GM21717 (cell line): ENCODE data around the gene JAKMIP3.

Source experiments
- ATAC-seq: cut with Tn5 transposase; IDR thresholded peaks from one replicate; pipeline ENCODE4 v1.9.1; 2021; ENCODE audit warnings: mild to moderate bottlenecking, moderate library complexity; ENCODE audit not compliant: unreplicated experiment

The JAKMIP3 gene

DNA sequence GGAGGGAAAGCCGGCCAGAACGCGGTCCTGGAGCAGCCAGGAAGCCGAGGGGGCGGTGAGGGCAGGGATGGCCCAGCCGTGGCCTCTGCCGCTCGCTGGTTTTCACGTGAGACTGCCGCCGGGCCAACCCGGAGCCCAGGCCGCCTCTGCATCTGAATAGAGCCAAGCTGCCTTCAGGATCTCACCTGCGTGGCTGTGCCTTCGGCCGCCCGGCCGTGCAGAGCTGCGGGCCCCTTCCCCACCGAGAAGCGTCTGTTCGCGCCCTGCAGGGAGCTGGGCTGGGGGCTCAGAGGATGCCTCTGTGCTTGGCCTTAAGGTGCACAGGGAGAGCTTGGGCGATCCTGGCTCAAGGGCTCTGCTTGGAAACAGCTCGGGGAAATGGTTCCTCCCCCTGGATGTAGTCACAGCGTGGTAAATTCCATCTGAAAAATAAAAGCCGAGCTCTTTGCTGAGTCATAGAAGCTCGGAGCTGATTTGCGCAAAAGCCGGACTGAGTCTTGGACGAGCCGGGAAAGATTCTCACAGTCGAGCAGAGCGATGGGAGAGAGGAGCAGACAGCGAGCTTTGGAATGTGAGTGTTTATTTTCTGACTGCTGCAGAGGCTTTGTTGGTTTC is at the start of gene JAKMIP3:
TSS of gene JAKMIP3 (plus strand) at position 456 of the 615 bp plus-strand sequence. CDS start 38,863 bp downstream, outside the sequence.
- ATAC-seq = no peak

DNA sequence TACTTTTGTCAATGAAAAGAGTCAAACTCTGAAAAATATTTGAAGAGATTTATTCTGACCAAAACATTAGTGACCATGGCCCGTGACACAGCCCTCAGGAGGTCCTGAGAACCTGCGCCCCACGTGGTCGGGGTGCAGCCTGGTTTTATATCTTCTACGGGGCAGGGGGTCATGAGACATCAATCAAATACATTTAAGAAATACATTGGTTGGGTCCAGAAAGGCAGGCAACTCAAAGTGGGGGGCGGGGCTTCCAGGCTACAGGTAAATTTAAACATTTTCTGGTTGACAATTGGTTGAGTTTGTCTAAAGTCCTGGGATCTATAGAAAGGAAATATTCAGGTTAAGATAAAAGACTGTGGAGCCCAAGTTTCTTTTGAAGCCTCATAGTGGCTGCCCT is 49.2 kb upstream of the JAKMIP3 start:
- no peak for ATAC-seq

DNA sequence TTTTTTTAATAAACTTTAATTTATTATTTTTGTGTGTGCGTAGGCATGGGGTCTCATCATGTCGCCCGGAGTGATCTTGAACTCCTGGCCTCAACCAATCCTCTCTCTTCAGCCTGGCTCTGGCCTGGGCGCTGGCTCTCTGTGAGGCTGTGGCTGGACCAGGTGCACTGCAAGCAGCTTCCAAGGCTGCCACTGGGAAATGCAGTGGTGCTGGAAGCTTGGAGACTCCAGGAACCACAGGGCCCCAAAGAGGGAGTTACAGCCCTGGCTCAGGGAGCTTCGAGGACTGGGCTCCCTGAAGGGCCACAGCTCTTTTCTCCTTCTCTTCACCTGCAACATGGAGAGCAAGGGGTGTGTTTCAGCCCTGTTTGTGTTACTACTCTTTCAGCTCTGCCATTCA is 47.3 kb upstream of the JAKMIP3 start:
- no peak for ATAC-seq

GRCh38 chr10:132019366-132019765 is 46.4 kb upstream of the JAKMIP3 start:
- ATAC-seq = no peak

DNA sequence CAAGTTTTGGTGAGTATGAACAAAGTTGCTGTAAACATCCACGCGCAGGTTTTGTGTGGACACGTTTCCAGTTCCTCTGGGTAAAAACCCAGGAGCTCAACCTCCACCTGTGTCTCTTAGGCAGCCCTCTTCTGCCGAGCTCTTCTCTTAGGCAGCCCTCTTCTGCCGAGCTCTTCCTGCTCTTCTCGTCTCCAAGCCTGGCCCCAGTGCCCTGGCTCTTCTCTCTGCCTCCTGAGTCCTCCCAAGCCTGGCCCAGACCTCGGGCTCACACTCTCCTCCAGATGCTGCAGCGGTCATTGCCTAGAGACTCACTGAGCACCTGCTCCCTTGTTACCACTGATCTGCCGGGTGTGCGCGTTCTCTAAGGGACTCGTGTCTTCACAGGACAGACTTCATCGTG is 45.3 kb upstream of the JAKMIP3 start:
- no peak for ATAC-seq

DNA sequence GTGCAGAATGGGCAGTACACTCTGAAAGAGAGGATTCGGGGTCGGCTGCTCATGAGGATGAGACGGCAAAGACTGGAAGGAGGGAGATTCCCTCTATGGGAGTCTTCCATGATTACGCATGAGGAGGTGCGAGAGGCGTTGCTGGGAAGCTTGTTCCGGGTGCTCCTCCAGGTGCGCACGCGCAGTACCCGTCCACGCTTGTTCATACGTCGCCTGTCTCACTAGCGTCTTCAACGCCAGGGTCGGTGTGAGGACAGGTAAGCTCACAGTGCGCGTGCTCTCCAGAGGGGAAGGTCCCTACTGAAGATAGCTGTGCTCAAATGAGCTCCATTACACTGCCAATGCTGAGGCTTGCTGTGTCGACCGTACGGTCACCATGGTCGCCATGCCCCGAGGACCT is 44.7 kb upstream of the JAKMIP3 start:
- ATAC-seq = no peak

DNA sequence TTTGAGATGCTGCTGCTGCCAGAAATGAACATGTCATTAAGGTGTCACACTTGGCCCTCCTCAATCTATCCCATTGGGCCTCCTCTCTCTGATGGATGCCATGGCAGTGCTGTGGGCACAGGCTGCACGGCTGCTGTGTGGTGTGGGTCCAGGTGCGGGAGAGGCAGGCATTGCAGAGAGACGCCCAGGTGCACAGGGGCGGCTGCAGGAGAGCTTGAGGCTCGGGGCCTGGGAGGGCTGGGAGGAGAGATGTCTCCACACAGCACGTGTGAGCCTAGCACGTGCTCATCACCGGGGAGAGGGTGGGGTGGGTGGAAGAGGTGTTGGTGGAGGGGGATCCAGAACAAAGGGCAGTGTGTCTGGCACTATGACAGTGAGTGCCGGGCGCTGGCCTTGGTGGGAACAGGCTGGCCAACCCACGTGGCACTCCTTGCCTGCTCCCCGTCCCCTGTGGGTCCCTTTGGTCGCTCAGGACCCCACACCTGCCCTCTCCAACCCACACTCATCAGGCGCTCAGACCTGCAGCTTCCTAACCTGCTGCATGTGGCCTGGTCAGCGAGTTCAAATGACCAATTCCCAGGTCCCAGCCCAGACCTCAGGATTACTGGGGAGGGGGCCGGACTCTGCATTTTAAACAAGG is 44.1 kb upstream of the JAKMIP3 start:
- no peak for ATAC-seq

- ATAC-seq = no peak
Measured at GRCh38 chr10:132022241-132022640, 43.5 kb upstream of the JAKMIP3 start.

- peak; percentile 84 for ATAC-seq
Measured at GRCh38 chr10:132023092-132023811, 42.5 kb upstream of the JAKMIP3 start.

DNA sequence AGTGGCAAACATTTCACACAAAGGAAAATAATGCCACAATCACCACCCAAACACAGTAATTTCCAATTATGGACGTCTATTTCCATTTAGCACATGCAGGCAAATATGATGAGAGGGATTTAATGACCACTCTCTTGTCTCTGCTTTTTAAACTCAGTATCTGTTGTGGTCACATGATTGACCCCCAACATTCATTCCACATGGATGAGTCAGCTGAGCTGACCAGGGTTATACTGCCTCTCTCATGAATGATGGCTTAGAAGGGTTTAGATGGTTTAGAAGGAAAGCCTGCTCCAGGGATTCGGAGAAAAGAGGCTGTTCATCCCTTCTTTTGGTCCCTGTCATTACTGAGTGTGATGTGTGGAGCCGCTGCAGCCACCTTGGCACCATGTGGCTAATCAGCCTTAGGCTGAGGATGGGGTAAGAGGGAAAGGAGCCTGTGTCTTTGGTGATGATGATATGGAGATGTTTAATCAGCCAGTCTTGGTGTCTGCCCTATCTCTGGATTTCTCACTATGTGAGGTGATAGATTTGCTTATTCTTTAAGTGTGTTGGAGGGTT is 38.2 kb upstream of the JAKMIP3 start:
- ATAC-seq = no peak

DNA sequence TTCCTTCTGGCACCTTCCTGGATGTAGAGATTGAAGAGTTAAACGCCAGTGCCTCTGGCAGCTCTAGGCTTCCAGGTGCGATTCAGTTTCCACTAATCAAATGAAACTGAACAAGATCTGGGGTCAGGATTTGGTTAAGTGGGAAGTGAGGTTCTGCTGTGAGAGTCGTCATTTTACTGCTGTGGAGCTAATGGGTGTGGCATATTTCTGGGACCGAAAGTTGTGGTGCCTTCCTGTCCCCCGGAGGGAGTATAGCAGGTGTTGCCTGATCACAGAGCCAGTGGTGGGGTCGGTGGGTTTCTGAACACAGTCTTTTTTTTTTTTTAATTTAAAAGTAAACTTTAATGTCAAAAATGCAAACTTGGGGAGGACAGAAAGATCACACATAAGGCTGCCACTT is 37.0 kb upstream of the JAKMIP3 start:
- no peak for ATAC-seq

DNA sequence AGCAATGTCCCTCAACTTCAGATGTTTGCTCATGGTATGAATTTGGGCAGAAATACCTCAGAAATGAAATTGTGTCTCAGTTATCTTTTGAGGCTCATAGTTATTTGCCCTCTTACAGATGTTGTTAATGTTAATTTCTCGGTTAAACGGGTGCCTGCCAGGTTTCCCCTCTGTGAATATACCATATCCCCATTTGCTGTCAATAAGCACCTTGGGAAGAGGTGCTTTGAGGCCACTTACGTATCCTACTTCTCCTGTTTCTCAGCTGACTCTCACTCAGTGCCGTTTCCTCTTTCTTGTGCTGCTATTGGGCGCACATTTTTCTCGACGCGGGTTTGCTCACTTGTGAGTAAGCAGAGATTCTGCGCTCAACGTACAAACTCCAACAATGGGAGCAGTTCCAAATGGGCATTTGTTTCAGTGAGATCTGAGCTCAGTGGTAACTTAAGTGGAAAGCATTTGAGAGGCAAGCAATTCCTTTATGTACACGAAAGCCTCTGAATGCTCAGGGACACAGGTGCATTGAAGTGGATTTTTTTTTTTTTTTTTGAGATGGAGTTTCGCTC is 34.8 kb upstream of the JAKMIP3 start:
- ATAC-seq = no peak

GRCh38 chr10:132033632-132034031 is 32.1 kb upstream of the JAKMIP3 start:
- ATAC-seq = no peak

- ATAC-seq = no peak
Measured at GRCh38 chr10:132035476-132035875, 30.3 kb upstream of the JAKMIP3 start.

DNA sequence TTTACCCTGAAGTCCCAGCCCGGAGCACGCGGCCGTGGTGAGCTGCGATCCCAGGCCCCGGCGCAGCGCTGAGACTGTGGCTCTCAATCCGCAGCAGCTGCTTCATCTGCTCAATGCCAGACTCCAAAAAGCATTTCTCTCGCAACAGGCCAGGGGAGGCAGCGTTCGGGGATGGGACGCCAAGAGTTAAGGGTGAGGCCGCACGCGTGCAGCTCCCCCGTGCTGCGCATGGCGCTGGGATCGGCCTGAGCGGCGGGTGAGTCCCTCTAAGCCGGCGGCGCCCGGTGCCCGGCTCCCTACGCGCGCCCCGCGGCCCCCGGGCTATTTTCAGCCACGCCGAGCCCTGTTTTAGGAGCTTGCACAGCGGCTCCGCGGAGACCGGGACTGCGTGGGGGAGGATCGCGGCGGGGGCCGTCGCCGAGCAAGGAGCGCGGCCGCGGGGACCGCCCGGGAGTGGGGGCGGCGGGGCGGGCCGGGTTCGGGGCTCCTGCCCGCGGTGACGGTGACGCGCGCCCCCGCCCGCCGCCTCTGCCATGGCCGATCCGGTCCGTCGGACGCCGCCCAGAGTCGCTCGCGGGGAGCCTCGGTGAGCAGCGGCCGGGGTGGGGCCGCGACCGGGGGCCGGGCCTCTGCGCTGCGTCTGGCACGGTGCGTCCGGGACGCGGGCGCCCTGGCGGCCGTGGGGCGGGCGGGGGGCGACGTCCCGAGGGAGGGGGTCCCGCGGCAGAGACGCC is 29.4 kb upstream of the JAKMIP3 start:
- ATAC-seq = no peak

DNA sequence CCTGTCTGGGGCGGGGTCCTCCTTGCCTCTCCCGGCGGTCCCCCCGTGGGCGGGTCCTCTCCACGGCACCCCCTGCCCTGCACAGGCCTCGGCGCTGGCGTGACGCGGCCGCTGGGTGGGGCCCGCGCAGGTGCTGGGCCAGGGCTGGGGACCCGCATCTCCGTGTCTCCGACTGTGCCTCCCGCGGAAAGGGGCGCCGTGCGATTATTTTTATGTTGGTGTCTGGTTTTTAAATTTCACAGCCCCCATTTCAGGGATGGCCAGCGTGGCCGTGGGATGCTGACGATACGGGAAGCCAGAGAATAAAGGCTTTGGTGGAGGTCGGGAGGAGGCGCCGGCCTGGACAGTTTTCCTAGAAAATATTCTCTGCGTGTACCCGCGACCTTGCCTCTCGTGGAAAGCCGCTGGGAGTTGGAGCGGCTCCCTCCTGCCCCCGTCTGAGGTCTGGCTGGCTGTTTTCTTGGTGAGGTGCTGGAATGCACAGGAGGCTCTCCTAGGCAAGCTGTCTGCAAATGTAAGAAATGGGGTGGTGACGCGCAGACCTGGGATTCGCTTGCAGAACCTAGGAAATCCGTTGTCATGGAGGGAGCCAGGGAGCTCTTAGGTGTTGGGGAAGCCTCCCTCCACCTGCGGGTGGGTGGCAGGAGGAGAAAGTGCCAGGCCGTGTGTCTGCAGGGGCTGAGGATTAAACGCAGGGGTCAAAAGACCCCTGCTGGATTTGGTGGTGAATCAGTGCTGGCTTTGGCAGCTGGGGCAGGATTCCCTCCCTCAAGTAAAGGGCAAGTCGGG is 28.7 kb upstream of the JAKMIP3 start:
- no peak for ATAC-seq

GRCh38 chr10:132037676-132037975 is 28.1 kb upstream of the JAKMIP3 start:
- ATAC-seq = no peak

DNA sequence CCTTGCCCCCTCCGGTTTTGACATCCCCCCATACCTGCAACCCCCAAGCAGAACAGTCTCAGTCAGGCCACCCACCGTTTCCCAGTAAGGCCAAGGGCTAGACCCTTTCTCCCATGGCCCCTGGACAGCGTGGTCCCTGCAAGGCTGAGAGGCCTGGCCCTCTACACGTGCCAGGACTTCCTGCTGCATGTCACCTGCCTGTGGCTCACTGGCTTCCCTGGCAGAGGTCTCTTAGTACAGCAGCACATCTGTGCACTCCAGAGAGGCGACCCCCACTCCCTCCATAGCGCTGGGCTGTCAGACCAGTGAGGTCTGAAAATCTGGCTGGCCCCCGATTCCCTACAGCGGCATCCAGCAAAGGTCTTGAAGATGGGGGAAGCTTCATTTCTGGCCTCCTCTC is 26.4 kb upstream of the JAKMIP3 start:
- no peak for ATAC-seq

DNA sequence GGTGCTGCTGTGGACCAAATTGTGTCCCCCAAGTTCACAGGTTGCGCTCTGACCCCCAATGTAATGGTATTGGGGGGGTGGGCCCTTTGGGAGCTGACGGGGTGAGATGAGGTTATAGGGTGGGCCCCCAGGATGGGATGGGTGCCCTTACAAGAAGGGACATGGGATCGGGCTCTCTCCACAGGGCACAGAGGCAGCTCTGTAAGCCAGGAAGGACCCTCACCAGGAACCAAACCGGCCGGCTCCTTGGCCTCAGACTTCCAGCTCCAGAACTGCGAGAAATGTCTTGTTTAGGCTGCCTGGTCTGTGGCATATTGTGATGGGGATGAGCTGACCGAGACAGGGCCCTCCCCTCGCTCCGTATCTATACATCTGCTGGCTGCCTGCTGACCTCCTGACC is 25.7 kb upstream of the JAKMIP3 start:
- ATAC-seq = no peak

GRCh38 chr10:132041340-132041739 is 24.4 kb upstream of the JAKMIP3 start:
- ATAC-seq = no peak
